H1 (cell line): ENCODE measurements around the gene RASA4B. TPM values are rescaled to one million over a fixed set of nuclear protein-coding genes. Genes with fewer than 3 reads are reported as not detected.

Experiments
- ASH2L ChIP-seq: fragments of 200-600, 300-600 bp; sonication (generic); IDR thresholded peaks from one replicate; pipeline ENCODE4 v1.7.1; 2017; ENCODE audit warnings: low read length
- ATF3 ChIP-seq: IDR thresholded peaks from 2 replicates; pipeline ENCODE4 v1.6.1; 2011; ENCODE audit warnings: low read depth, mild to moderate bottlenecking, low read length; ENCODE audit not compliant: insufficient read depth
- CHD7 ChIP-seq: fragments of 300-600 bp; sonication (generic); IDR thresholded peaks from 2 replicates; pipeline ENCODE4 v1.7.1; 2012; ENCODE audit warnings: low read length, moderate library complexity, mild to moderate bottlenecking, inconsistent platforms; ENCODE audit not compliant: insufficient replicate concordance
- polyA plus RNA-seq, 7 experiments: library from polyadenylated mRNA; depleted of rRNA in 3 of 7; stranded (reverse) in 5 of 7; unstranded in 2 of 7; fragments of >200 nt in 5 of 7; fragments of 200-250 nt in 2 of 7; gene quantifications; 1 replicate in 5 of 7; 2 replicates in 1 of 7; 4 replicates in 1 of 7; pipeline versions ENCODE4 v1.2.1 to v1.2.3, GENCODE V29; 2011 to 2013; ENCODE audit warnings: missing spikeins in 2 of 7, mixed read lengths in 2 of 7
- total RNA-seq: library from RNA; stranded (reverse); fragmentation: NEBNext Ultra II Directional; extraction: Animal tissue kit (Norgen Biotek cat#: 25700); gene quantifications from 2 replicates; pipeline ENCODE4 v1.2.1, GENCODE V29; 2021

RASA4B gene
- total and polyA plus RNA-seq, 2 of the 8 experiments (the other 6 are each of a cell fraction or from before 2014, with no cell fraction given), result 3.4 to 6.7 TPM

- TF ChIP-seq CHD7 (no peak), ATF3 (no peak), ASH2L (no peak)
These were observed 51.5 kb downstream of the RASA4B start (continued) for GRCh38 chr7:102466097-102466496.
